GM10248 (cell line): Measurements from ENCODE around the gene DHRS13.

Experiments
- CTCF ChIA-PET: fragments of 300-600 bp; sonication (Branson Sonifier 250); formaldehyde crosslinking; extraction: SDS; loops from one replicate; lab custom pipeline; 2021; ENCODE audit warnings: antibody characterized with exemption; lab: Yijun Ruan, JAX
- POLR2A ChIA-PET: fragments of 350-650 bp; sonication (Branson Sonifier 250); formaldehyde crosslinking; extraction: SDS; loops from one replicate; lab custom pipeline; 2020; ENCODE audit warnings: antibody characterized with exemption; lab: Yijun Ruan, JAX
- DNase-seq: peaks from one replicate; pipeline ENCODE4 v3.0.0; 2012; ENCODE audit errors: extremely low spot score
- CTCF ChIP-seq: IDR thresholded peaks from 2 replicates; pipeline ENCODE4 v1.5.1; 2012; ENCODE audit warnings: mild to moderate bottlenecking, low read depth; ENCODE audit errors: extremely low read depth, missing control alignments, control extremely low read depth

DHRS13 gene

GRCh38 chr17:28901866-28902818, 737 bp downstream of the DHRS13 start:
- no peak for TF ChIP-seq CTCF
- ChIA-PET CTCF (interaction anchor here (0.7 to 11.5 kb wide), 32 partner anchors 8 to 259 kb away, joined by 3 to 89 read pairs (median 4); partner anchors contain the start of gene TLCD1), POLR2A (no interaction called here)
- DNase-seq, result peak; percentile 48

GRCh38 chr17:28900986-28901726, 1.7 kb downstream of the DHRS13 start:
- no peak for TF ChIP-seq CTCF
- ChIA-PET POLR2A (no interaction called here), CTCF (interaction anchor here (0.7 to 11.5 kb wide), 14 partner anchors 7 to 254 kb away, joined by 3 to 89 read pairs (median 7); partner anchors contain the start of gene TLCD1)
- DNase-seq, result no peak

DNA sequence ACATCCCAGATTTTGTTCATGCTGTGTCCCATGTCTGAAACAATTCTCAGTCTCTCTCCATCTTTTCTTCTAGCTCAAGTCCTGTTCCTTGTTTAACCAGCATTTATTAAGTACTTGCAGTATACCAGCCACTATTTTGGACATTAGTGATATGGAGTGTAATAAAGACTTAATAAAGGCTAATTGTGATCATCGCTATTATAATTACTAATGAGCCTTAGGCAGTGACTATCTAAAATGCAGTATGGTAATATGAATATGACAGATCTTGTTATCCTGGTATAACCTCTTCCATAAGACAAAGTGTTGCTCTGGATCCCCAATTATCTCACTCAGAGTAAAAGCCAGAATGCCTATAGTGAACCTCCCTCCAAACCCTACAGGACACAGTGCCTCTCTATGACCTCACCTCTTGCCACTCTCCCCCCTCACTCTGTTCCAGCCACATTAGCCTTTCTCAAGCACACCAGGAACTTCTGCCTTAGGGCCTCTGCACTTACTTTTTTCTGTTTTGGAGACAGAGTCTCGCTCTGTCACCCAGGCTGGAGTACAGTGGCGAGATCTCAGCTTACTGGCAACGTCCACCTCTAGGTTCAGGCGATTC, 3.6 kb downstream of the DHRS13 start:
- ChIA-PET CTCF (interaction anchor here (1.1 to 8.0 kb wide), 8 partner anchors 9 to 172 kb away, joined by 3 to 35 read pairs (median 10); partner anchors contain the start of gene TLCD1), POLR2A (no interaction called here)
- DNase-seq, result no peak
- no peak for TF ChIP-seq CTCF

- no peak for DNase-seq
- no peak for TF ChIP-seq CTCF
- POLR2A ChIA-PET, result no interaction called here
- CTCF ChIA-PET, result interaction anchor here (1.0 to 8.0 kb wide), 10 partner anchors 10 to 177 kb away, joined by 3 to 35 read pairs (median 8); partner anchors contain the start of gene TLCD1
Observed at GRCh38 chr17:28898527-28898955, 4.3 kb downstream of the DHRS13 start.

DNA sequence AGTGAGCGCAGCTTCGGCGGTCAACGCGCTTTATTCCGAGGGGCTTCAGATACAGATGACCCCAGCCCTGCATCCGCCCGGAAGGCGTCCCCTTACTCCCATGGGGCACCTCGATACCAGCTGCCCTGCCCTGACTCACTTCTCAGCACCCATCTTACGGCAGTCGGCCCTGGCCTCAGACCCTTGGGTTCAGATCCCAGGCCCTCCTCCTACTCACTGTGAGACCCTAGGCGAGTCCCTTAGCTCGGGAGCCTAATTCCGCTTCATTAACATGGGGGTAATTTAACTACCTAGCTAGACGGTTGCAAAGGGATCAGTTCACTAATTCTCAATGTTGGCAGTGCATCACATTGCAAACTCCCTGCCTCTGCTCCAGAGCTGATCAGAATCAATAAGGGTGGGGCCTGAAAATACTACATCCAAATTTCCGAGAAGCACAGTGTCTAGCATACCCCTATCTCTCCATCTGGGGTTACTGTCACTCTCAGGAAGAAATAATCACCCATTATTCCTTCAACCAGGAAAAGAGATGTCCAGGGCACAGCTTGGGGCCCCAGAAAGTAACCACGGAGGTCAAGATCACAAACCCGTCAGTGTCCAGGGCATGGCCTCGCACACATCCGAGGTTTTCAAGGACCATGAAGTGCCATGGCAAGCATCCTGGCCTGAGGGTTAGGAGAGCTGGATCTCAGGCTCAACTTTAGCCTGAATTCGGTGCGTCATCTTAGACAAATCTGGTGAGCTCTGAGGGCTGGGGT, 4.9 kb downstream of the DHRS13 start:
- TF ChIP-seq CTCF, result no peak
- ChIA-PET CTCF (interaction anchor here (1.0 to 8.0 kb wide), 13 partner anchors 10 to 177 kb away, joined by 3 to 35 read pairs (median 4); partner anchors contain the start of gene TLCD1), POLR2A (no interaction called here)
- no peak for DNase-seq
